K562 (cell line): Measurements from ENCODE around the gene DEPDC1B. TPM values are rescaled to one million over a fixed set of nuclear protein-coding genes. Genes with fewer than 3 reads are reported as not detected.

Source experiments
- E2F4 ChIP-seq: sonication (generic); formaldehyde crosslinking; IDR thresholded peaks from 2 replicates; pipeline ENCODE4 v1.8.0; 2022; ENCODE audit warnings: mild to moderate bottlenecking, low read depth, missing genetic modification reagents
- ELF4 ChIP-seq: fragments of 450-650 bp; formaldehyde crosslinking; IDR thresholded peaks from 2 replicates; pipeline ENCODE4 v1.4.0; 2022; ENCODE audit warnings: missing genetic modification characterization
- ERF ChIP-seq: fragments of 450-650 bp; formaldehyde crosslinking; IDR thresholded peaks from 2 replicates; pipeline ENCODE4 v1.4.0; 2020; ENCODE audit warnings: mild to moderate bottlenecking, mixed read lengths
- ETV5 ChIP-seq: sonication (generic); formaldehyde crosslinking; IDR thresholded peaks from 2 replicates; pipeline ENCODE4 v1.4.0; 2020; ENCODE audit warnings: low read depth, mild to moderate bottlenecking, missing genetic modification reagents
- FOXP1 ChIP-seq: sonication (generic); formaldehyde crosslinking; IDR thresholded peaks from 2 replicates; pipeline ENCODE4 v1.8.0; 2022; ENCODE audit warnings: mild to moderate bottlenecking, missing genetic modification reagents
- GATAD2B ChIP-seq: fragments of 450-650 bp; IDR thresholded peaks from 2 replicates; pipeline ENCODE4 v1.6.1; 2017; ENCODE audit warnings: mild to moderate bottlenecking, borderline replicate concordance
- HSF4 ChIP-seq: fragments of 250-450 bp; sonication (Bioruptor Pico); IDR thresholded peaks from 2 replicates; pipeline ENCODE4 v2.1.2; 2022; ENCODE audit warnings: mild to moderate bottlenecking, moderate library complexity, borderline replicate concordance
- MAZ ChIP-seq, 2 experiments: fragments of 450-650 bp in 1 of 2; sonication (generic) in 1 of 2; formaldehyde crosslinking; IDR thresholded peaks in 1 of 2; conservative IDR thresholded peaks in 1 of 2; 2 replicates each; pipeline versions ENCODE4 v1.4.0 to v1.5.0; 2020; ENCODE audit warnings: mild to moderate bottlenecking in 1 of 2, missing genetic modification reagents in 1 of 2
- NCOA2 ChIP-seq, 2 experiments: fragments of 450-650 bp; IDR thresholded peaks; 2 replicates each; pipeline ENCODE4 v1.6.1; 2018; ENCODE audit warnings: mild to moderate bottlenecking in 2 of 2, moderate library complexity in 1 of 2; ENCODE audit not compliant: partially characterized antibody in 2 of 2
- PHF8 ChIP-seq: fragments of 200-600 bp; sonication (generic); IDR thresholded peaks from 2 replicates; pipeline ENCODE4 v1.6.1; 2012; ENCODE audit warnings: mixed run types, mild to moderate bottlenecking, inconsistent platforms, low read length, moderate library complexity, borderline replicate concordance
- POLR2A ChIP-seq: fragments of 450-650 bp; conservative IDR thresholded peaks from 2 replicates; pipeline ENCODE4 v1.6.1; 2016
- TAF1 ChIP-seq: IDR thresholded peaks from 2 replicates; pipeline ENCODE4 v1.6.1; 2011; ENCODE audit warnings: mild to moderate bottlenecking, low read length, moderate library complexity; ENCODE audit not compliant: insufficient read depth, control insufficient read depth, severe bottlenecking; ENCODE audit errors: extremely low read depth
- TBP ChIP-seq: optimal IDR thresholded peaks from 2 replicates; pipeline ENCODE3; 2011; ENCODE audit warnings: low read depth, low read length, improper control_type of control experiment
- THRAP3 ChIP-seq: fragments of 450-650 bp; IDR thresholded peaks from 2 replicates; pipeline ENCODE4 v1.6.1; 2016; ENCODE audit warnings: mild to moderate bottlenecking, inconsistent platforms, borderline replicate concordance
- ZNF143 ChIP-seq: sonication (generic); formaldehyde crosslinking; IDR thresholded peaks from 2 replicates; pipeline ENCODE4 v1.9.0; 2022; ENCODE audit warnings: mild to moderate bottlenecking, missing genetic modification reagents
- ZNF512 ChIP-seq: IDR thresholded peaks from 2 replicates; pipeline ENCODE4 v1.6.1; 2016; ENCODE audit warnings: missing genetic modification characterization, missing compliant biosample characterization
- polyA plus RNA-seq, 8 experiments: library from polyadenylated mRNA; depleted of rRNA in 4 of 8; stranded (reverse) in 5 of 8; unstranded in 3 of 8; fragments of >200 nt; fragmentation: Nextera tagmentation in 2 of 8; fragmentation: Illumina TruSeq in 1 of 8; extraction: Ambion mirVana in 2 of 8; extraction: Trizol in 1 of 8; gene quantifications; 2 replicates each; pipeline versions ENCODE4 v1.2.1 to v1.2.3, GENCODE V29; 2011 to 2014; ENCODE audit warnings: inconsistent platforms in 1 of 8, missing spikeins in 1 of 8
- total RNA-seq, 7 experiments: library from RNA; depleted of rRNA in 6 of 7; stranded (reverse); fragments of >200 nt in 6 of 7; fragmentation: Illumina TruSeq in 2 of 7; extraction: Trizol in 2 of 7; gene quantifications; 2 replicates each; pipeline versions ENCODE4 v1.2.1 to v1.2.3, GENCODE V29; 2011 to 2021; ENCODE audit warnings: low replicate concordance in 1 of 7
- TF ChIP-seq, protein P1 (sequence below): fragments of 450-650 bp; formaldehyde crosslinking; IDR thresholded peaks from 2 replicates; pipeline ENCODE4 v1.4.0; 2020; ENCODE audit warnings: mild to moderate bottlenecking, moderate library complexity
- TF ChIP-seq, protein P2 (sequence below), 2 experiments: fragments of 450-650 bp; conservative IDR thresholded peaks; 2 replicates each; pipeline ENCODE4 v1.6.1; 2017; ENCODE audit warnings: mild to moderate bottlenecking in 2 of 2, moderate library complexity in 2 of 2
- TF ChIP-seq, protein P3 (sequence below): fragments of 450-650 bp; IDR thresholded peaks from 2 replicates; pipeline ENCODE4 v1.6.1; 2016; ENCODE audit warnings: antibody characterized with exemption

Gene DEPDC1B
- total and polyA plus RNA-seq, 9 of the 15 experiments (the other 6 are each of a cell fraction or from before 2014, with no cell fraction given), result 36.0 to 67.2 (median 44.5) TPM

DNA sequence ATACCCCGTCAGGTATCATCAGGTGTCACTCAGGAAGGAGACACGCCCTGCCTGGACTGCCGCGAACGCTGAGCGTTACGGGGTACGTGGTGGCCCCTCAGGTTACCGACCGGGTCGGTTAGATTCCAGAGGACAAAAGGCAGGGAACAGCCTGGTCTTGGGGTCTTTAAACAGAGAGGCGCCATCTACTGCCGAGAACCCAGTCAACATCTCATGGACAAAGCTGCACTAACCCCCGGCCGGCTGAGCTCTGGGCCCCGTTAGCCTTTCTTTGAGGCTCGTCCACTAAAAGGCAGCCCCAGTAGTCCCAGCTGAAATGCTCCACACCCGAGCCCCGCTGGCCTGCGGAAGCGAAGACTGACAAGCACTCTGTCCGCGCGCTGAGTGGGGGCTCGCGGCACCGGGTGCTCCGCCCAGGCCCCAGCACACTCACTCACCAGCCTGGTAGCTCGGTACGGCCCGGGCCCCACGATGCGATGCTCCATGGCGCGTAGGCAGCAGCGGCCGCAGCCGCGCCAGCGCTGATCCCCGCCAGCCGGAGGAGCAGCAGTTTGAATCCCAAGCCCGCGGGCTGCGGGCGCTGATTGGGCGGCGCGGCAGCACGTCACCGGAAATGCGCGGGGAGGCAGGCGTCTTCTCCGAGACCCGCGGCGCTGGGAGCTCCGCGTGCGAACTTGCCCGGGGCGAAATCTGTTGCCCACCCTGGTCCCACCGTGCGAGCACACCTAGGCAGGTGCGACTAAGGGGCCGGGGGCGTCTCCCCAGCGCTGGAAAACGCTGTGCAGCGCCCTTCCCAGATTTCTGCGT is at the start of gene DEPDC1B (continued):
- TF ChIP-seq MAZ (CRISPR knock-in tag; conservative IDR thresholded peaks at IDR 0.05 in 1 of 2, IDR thresholded peaks at IDR 0.05 in 1 of 2) (peak in 1 of 2 experiments; percentile 70; a peak in 3 of 4 replicates), ELF4 (CRISPR knock-in tag) (no peak), HSF4 (CRISPR knock-in tag) (no peak), TAF1 (peak; percentile 70), FOXP1 (peak; percentile 84), PHF8 (peak; percentile 95), GATAD2B (no peak; the same call in 1 of the 2 replicates), NCOA2 (IDR thresholded peaks at IDR 0.05; ENCODE audit: partially characterized antibody in 2 of 2) (no peak), THRAP3 (no peak), ERF (CRISPR knock-in tag) (peak; percentile 56; the same call in 1 of the 2 replicates), ZNF512 (tag) (no peak), TBP (peak; percentile 80), ETV5 (CRISPR knock-in tag) (peak; percentile 91; the same call in 1 of the 2 replicates), POLR2A (peak; percentile 95), ZNF143 (CRISPR knock-in tag) (no peak; the same call in 1 of the 2 replicates), E2F4 (CRISPR knock-in tag) (peak; percentile 99)
- TF ChIP-seq, protein P1, sequence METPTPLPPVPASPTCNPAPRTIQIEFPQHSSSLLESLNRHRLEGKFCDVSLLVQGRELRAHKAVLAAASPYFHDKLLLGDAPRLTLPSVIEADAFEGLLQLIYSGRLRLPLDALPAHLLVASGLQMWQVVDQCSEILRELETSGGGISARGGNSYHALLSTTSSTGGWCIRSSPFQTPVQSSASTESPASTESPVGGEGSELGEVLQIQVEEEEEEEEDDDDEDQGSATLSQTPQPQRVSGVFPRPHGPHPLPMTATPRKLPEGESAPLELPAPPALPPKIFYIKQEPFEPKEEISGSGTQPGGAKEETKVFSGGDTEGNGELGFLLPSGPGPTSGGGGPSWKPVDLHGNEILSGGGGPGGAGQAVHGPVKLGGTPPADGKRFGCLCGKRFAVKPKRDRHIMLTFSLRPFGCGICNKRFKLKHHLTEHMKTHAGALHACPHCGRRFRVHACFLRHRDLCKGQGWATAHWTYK (CRISPR knock-in tag), result peak; percentile 56; the same call in 1 of the 2 replicates
- TF ChIP-seq, protein P2, sequence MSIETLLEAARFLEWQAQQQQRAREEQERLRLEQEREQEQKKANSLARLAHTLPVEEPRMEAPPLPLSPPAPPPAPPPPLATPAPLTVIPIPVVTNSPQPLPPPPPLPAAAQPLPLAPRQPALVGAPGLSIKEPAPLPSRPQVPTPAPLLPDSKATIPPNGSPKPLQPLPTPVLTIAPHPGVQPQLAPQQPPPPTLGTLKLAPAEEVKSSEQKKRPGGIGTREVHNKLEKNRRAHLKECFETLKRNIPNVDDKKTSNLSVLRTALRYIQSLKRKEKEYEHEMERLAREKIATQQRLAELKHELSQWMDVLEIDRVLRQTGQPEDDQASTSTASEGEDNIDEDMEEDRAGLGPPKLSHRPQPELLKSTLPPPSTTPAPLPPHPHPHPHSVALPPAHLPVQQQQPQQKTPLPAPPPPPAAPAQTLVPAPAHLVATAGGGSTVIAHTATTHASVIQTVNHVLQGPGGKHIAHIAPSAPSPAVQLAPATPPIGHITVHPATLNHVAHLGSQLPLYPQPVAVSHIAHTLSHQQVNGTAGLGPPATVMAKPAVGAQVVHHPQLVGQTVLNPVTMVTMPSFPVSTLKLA (conservative IDR thresholded peaks at IDR 0.05), result peak; percentile 46 to 84; a peak in 3 of 4 replicates
- TF ChIP-seq, protein P3, sequence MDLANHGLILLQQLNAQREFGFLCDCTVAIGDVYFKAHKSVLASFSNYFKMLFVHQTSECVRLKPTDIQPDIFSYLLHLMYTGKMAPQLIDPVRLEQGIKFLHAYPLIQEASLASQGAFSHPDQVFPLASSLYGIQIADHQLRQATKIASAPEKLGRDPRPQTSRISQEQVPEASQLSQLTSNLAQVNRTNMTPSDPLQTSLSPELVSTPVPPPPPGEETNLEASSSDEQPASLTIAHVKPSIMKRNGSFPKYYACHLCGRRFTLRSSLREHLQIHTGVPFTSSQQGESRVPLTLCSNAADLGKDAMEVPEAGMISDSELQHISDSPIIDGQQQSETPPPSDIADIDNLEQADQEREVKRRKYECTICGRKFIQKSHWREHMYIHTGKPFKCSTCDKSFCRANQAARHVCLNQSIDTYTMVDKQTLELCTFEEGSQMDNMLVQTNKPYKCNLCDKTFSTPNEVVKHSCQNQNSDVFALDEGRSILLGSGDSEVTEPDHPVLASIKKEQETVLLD, result no peak
